PFSK-1 (cell line): Measurements from ENCODE around the gene PIK3C2B.

ENCODE experiments used
- FOXP2 ChIP-seq: optimal IDR thresholded peaks from 2 replicates; pipeline ENCODE3; 2011; ENCODE audit warnings: borderline replicate concordance, control low read depth, inconsistent platforms; ENCODE audit not compliant: insufficient read depth; ENCODE audit errors: extremely low read length, extremely low read depth
- POLR2AphosphoS5 ChIP-seq: IDR thresholded peaks from 2 replicates; pipeline ENCODE4 v1.6.1; 2012; ENCODE audit warnings: low read depth, mild to moderate bottlenecking, control low read depth, low read length, moderate library complexity
- REST ChIP-seq, 2 experiments: IDR thresholded peaks; 2 replicates each; pipeline versions ENCODE4 v1.6.1 to v1.8.0; 2011 to 2012; ENCODE audit warnings: low read depth in 2 of 2, low read length in 2 of 2, control low read depth in 1 of 2, inconsistent platforms in 1 of 2, mild to moderate bottlenecking in 1 of 2, moderate library complexity in 1 of 2; ENCODE audit not compliant: insufficient read depth in 1 of 2
- SIN3A ChIP-seq: IDR thresholded peaks from 2 replicates; pipeline ENCODE4 v1.6.1; 2012; ENCODE audit warnings: mild to moderate bottlenecking, low read length, moderate library complexity, borderline replicate concordance; ENCODE audit not compliant: insufficient read depth
- TAF1 ChIP-seq: IDR thresholded peaks from 2 replicates; pipeline ENCODE4 v1.6.1; 2012; ENCODE audit warnings: low read length, control low read depth, borderline replicate concordance; ENCODE audit not compliant: insufficient read depth

GRCh38 chr1:204513117-204513716, 18.6 kb upstream of the PIK3C2B start:
- TF ChIP-seq REST (IDR thresholded peaks at IDR 0.05; ENCODE audit: insufficient read depth in 1 of 2, low read depth in 2 of 2, low read length in 2 of 2) (no peak), POLR2AphosphoS5 (no peak), TAF1 (no peak), SIN3A (no peak), FOXP2 (no peak)
